Suppressor macrophage treated with lipopolysaccharide for 4 hours (primary cell): Measurements from ENCODE around the gene SLC22A6.

ENCODE experiments used
- DNase-seq: peaks from one replicate; pipeline ENCODE4 v3.0.0-alpha.2; 2020

The SLC22A6 gene

GRCh38 chr11:62931499-62932278 is 53.1 kb downstream of the SLC22A6 start:
- no peak for DNase-seq

- DNase-seq, result no peak
These were observed 54.1 kb downstream of the SLC22A6 start for GRCh38 chr11:62930666-62931065.

GRCh38 chr11:62930157-62930556 is 54.6 kb downstream of the SLC22A6 start:
- DNase-seq, result no peak

- DNase-seq, result no peak
These were observed 56.8 kb downstream of the SLC22A6 start for GRCh38 chr11:62928011-62928410.

- no peak for DNase-seq
These were observed 57.9 kb downstream of the SLC22A6 start for GRCh38 chr11:62926680-62927455.
